ENCODE data around the gene CYB561D2. TPM values are rescaled to one million over a fixed set of nuclear protein-coding genes. Genes with fewer than 3 reads are reported as not detected.
A peak's percentile ranks its signal among the peaks of the same experiment; 100 is the strongest.

CYB561D2 gene
- polyA plus RNA-seq, 1 experiment: 14.5 TPM

- ChIA-PET POLR2A (interaction anchor here (0.7 kb wide), 1 partner anchor 11 kb away, joined by 4 read pairs; no protein-coding TSS in a partner anchor), CTCF (interaction anchor here (6.6 to 6.7 kb wide), 2 partner anchors 198 to 205 kb away, joined by 53 to 76 read pairs; no protein-coding TSS in a partner anchor)
- no peaks in the 10 kb centered on the region for H3K27me3 ChIP-seq (ENCODE audit: control insufficient read depth, insufficient read depth, low read length)
- DNase-seq (ENCODE audit: low read depth, low spot score): no peak
- no peaks in the 10 kb centered on the region for H3K9me3 ChIP-seq (ENCODE audit: control insufficient read depth, insufficient read depth, low read length)
- peak overlapping the region; percentile 60 for H3K4me3 ChIP-seq (ENCODE audit: low read depth, low read length)
- TF ChIP-seq CTCF (IDR thresholded peaks at IDR 0.05; ENCODE audit: low read depth, low read length): no peak
- no peak overlapping the region for H3K27ac ChIP-seq (ENCODE audit: low read depth, low read length)
Observed at GRCh38 chr3:50345008-50345407, 5.7 kb upstream of the CYB561D2 start.

- POLR2A ChIA-PET: interaction anchor here (0.7 kb wide), 1 partner anchor 11 kb away, joined by 4 read pairs; no protein-coding TSS in a partner anchor
- no peaks in the 10 kb centered on the region for H3K9me3 ChIP-seq (ENCODE audit: control insufficient read depth, insufficient read depth, low read length)
- no peak within 1 kb of the TSS for H3K27ac ChIP-seq (ENCODE audit: low read depth, low read length)
- TF ChIP-seq CTCF (IDR thresholded peaks at IDR 0.05; ENCODE audit: low read depth, low read length): no peak
- DNase-seq (ENCODE audit: low read depth, low spot score): no peak
- peak within 1 kb of the TSS; percentile 60 for H3K4me3 ChIP-seq (ENCODE audit: low read depth, low read length)
- CTCF ChIA-PET: interaction anchor here (6.6 to 6.7 kb wide), 2 partner anchors 197 to 204 kb away, joined by 53 to 76 read pairs; no protein-coding TSS in a partner anchor
- H3K27me3 ChIP-seq (ENCODE audit: control insufficient read depth, insufficient read depth, low read length): no peaks in the 10 kb centered on the region
Observed at GRCh38 chr3:50345586-50346234, 5.0 kb upstream of the CYB561D2 start, which contains the start of gene ZMYND10. ZMYND10 (minus strand) TSS chr3:50345732; CDS start chr3:50345579, 153 bp downstream.

DNA sequence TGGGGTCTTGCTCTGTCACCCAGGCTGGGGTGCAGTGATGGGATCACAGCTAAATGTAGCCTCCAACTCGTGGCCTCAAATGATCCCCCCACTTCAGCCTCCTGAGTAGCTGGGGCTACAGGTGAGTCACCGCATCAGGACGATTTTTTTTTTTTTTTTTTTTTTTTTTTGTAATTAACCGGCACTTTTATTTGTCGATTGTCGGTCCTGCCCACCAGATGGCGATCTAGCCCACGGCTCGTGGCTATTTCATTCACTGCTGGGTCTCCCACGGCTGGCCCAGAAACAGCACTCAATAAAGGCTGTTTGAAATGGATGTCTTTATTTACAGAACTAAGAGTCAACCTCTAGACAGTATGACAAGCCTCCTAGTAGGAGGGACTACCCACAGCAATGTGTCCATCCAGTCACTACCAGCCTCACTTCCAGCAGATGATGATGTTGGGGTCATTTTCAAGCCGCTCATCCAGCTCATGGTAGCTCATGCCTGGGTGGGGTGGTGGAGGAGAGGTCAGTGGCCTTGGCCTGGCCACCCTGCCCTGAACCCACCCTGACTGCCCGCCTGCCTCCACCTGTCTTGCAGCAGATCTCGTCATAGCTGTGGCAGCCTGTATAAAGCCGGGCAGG lies 3.4 kb upstream of the CYB561D2 start:
- no peak overlapping the region for H3K4me3 ChIP-seq (ENCODE audit: low read depth, low read length)
- peak; percentile 70 for TF ChIP-seq CTCF (IDR thresholded peaks at IDR 0.05; ENCODE audit: low read depth, low read length)
- no peak for DNase-seq (ENCODE audit: low read depth, low spot score)
- POLR2A ChIA-PET: interaction anchor here (0.7 to 0.9 kb wide), 2 partner anchors 10 to 12 kb away, joined by 3 to 5 read pairs; no protein-coding TSS in a partner anchor
- no peaks in the 10 kb centered on the region for H3K9me3 ChIP-seq (ENCODE audit: control insufficient read depth, insufficient read depth, low read length)
- H3K27me3 ChIP-seq (ENCODE audit: control insufficient read depth, insufficient read depth, low read length): no peaks in the 10 kb centered on the region
- H3K27ac ChIP-seq (ENCODE audit: low read depth, low read length): peak overlapping the region; percentile 39
- CTCF ChIA-PET: interaction anchor here (0.6 to 6.7 kb wide), 17 partner anchors 10 to 251 kb away, joined by 3 to 76 read pairs (median 6); partner anchors contain the start of genes HEMK1 and TUSC2

- Histone ChIP-seq H3K4me3 (ENCODE audit: low read depth, low read length) (peak overlapping the region; percentile 97), H3K27ac (ENCODE audit: low read depth, low read length) (no peak overlapping the region), H3K9me3 (ENCODE audit: control insufficient read depth, insufficient read depth, low read length) (no peaks in the 10 kb centered on the region), H3K27me3 (ENCODE audit: control insufficient read depth, insufficient read depth, low read length) (no peaks in the 10 kb centered on the region)
- no peak for DNase-seq (ENCODE audit: low read depth, low spot score)
- ChIA-PET POLR2A (interaction anchor here (0.8 to 1.8 kb wide), 6 partner anchors 9 to 219 kb away, joined by 3 to 11 read pairs (median 5); partner anchors contain the start of genes HYAL3, NAA80, RASSF1 and TMEM115), CTCF (interaction anchor here (1.0 to 6.7 kb wide), 4 partner anchors 193 to 264 kb away, joined by 3 to 76 read pairs (median 29); no protein-coding TSS in a partner anchor)
- no peak for TF ChIP-seq CTCF (IDR thresholded peaks at IDR 0.05; ENCODE audit: low read depth, low read length)
Observed at GRCh38 chr3:50350213-50350526, 492 bp upstream of the CYB561D2 start.

Data from AG04450 (cell line).